ENCODE measurements around the gene PHETA1. TPM values are rescaled to one million over a fixed set of nuclear protein-coding genes. Genes with fewer than 3 reads are reported as not detected.

Gene PHETA1
- total and polyA plus RNA-seq, 2 donors (not counting 3 experiments of a cell fraction or from before 2014, with no cell fraction given): 10.6 to 20.0 TPM

DNA sequence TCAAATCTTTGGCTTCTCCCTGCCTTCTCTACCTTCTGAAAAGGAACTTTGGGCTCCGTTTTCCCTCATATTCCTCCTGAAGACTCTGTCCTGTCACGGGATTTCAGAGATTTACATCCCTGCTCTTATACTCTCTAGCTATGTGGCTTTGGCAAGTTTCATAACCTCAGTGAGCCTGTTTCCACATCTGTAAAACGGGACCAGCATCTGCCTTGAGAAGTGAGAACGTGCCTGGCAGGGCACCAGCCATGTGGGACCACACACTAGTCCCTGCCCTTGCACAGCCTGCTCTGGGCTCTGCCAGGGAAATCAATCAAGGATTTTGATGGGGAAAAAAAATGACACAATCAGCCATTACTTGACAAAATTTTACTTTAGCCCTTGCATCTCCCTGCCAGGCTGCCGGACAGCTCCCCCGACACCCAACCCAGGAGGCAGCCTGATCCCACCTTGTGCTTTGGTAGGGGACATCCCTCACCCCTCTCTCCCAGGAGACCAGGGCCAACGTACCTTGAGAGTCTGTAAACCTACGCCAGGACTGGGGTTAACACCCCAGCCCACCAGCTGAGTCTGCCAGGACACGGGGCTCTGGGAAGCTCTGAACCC is 8.5 kb downstream of the PHETA1 start:
- dilution Hi-C loops (cut with MboI; ENCODE audit: extremely low pct_ligation_motif_present, low sequenced_read_pairs) (no loop called here), intact Hi-C loops (cut with micrococcal nuclease) (no loop called here)
- Histone ChIP-seq H3K9me3 (replicated peaks; ENCODE audit: control insufficient read depth, insufficient read depth, low read length) (no peaks in the 10 kb centered on the region), H3K79me2 (ENCODE audit: control insufficient read depth, insufficient read depth, low read length) (no peaks in the 10 kb centered on the region), H3K36me3 (ENCODE audit: control insufficient read depth in 2 of 2, extremely low read depth in 1 of 2, insufficient read depth in 2 of 2, low read length in 2 of 2) (peaks cover 2 to 9% of the 10 kb centered on the region in 2 experiments), H3K4me2 (ENCODE audit: insufficient read depth, low read length) (no peak overlapping the region), H3K4me3 (replicated peaks in 1 of 3; ENCODE audit: insufficient read depth in 1 of 3, low read depth in 1 of 3, low read length in 3 of 3) (no peak overlapping the region), H3K9me1 (replicated peaks; ENCODE audit: control insufficient read depth, extremely low read depth, insufficient read depth, low read length) (no peaks in the 10 kb centered on the region), H3K9ac (replicated peaks; ENCODE audit: extremely low read depth, insufficient read depth, low read length) (no peak overlapping the region), H3K27ac (ENCODE audit: insufficient read depth, low read depth, low read length) (no peak overlapping the region), H3K4me1 (ENCODE audit: control insufficient read depth, extremely low read depth, insufficient read depth, low read length) (peaks cover 7% of the 10 kb centered on the region), H4K20me1 (replicated peaks; ENCODE audit: control insufficient read depth, extremely low read depth, insufficient read depth, low read length) (no peaks in the 10 kb centered on the region), H3K27me3 (ENCODE audit: control insufficient read depth in 2 of 2, insufficient read depth in 2 of 2, low read length in 2 of 2) (no peaks in the 10 kb centered on the region), H2AFZ (ENCODE audit: low read depth, low read length) (no peak overlapping the region)
- ChIA-PET CTCF (interaction anchor here (1.0 kb wide), 1 partner anchor 37 kb away, joined by 3 read pairs; no protein-coding TSS in a partner anchor), POLR2A (no interaction called here)
- no peak for TF ChIP-seq MAX (IDR thresholded peaks at IDR 0.05; ENCODE audit: insufficient read depth, insufficient read length)
- TF ChIP-seq POLR2A (IDR thresholded peaks at IDR 0.05; ENCODE audit: low read depth, low read length): no peak
- no peak for TF ChIP-seq JUN (IDR thresholded peaks at IDR 0.05; ENCODE audit: borderline replicate concordance, insufficient read depth, insufficient read length, low read depth)
- no peak for TF ChIP-seq POLR2AphosphoS5 (IDR thresholded peaks at IDR 0.05; ENCODE audit: insufficient read depth, low read depth, low read length)
- no peak for TF ChIP-seq MYC (IDR thresholded peaks at IDR 0.05; ENCODE audit: low read depth, low read length)
- TF ChIP-seq CTCF (IDR thresholded peaks at IDR 0.05; ENCODE audit: extremely low read depth in 1 of 2, insufficient read depth in 1 of 2, low read depth in 1 of 2, low read length in 2 of 2): no peak
- TF ChIP-seq EZH2 (IDR thresholded peaks at IDR 0.05; ENCODE audit: borderline replicate concordance, low read depth, low read length, severe bottlenecking): no peak
- TF ChIP-seq GATA2 (IDR thresholded peaks at IDR 0.05; ENCODE audit: insufficient read depth, insufficient read length, low read depth, low read length): no peak
- TF ChIP-seq FOS (IDR thresholded peaks at IDR 0.05; ENCODE audit: borderline replicate concordance, insufficient read depth, low read length): no peak
- no peak for DNase-seq (ENCODE audit: low read depth, low spot score)
- FAIRE-seq: no peak
- BruUV-seq (replicated peaks): TSS peak; percentile 15

All from endothelial cell of umbilical vein (primary cell).